HCT116 (cell line): Measurements from ENCODE around the gene MAP4K4. TPM values are rescaled to one million over a fixed set of nuclear protein-coding genes. Genes with fewer than 3 reads are reported as not detected.

Source experiments
- ATAC-seq: fragments of 200-7000 bp; cut with Tn5 transposase; 2 replicates; pipeline ENCODE4 v1.9.1; 2020; ENCODE audit warnings: mild to moderate bottlenecking, moderate library complexity
- BruUV-seq: library from RNA; stranded (reverse); fragments of 400-500 nt; replicated peaks from 2 replicates; lab custom pipeline; 2021; lab: Mats Ljungman, UMichigan
- CTCF ChIA-PET: fragments of 300-600 bp; sonication (Branson Sonifier 250); formaldehyde crosslinking; loops from one replicate; lab custom pipeline; 2021; ENCODE audit warnings: antibody characterized with exemption; lab: Charles Lee
- POLR2A ChIA-PET: fragments of 300-600, 350-600 bp; sonication (Branson Sonifier 250); formaldehyde crosslinking; loops from one replicate; lab custom pipeline; 2021; ENCODE audit warnings: antibody characterized with exemption; lab: Charles Lee
- RAD21 ChIA-PET, 2 experiments: fragments of 300-600 bp; sonication (Branson Sonifier 250); formaldehyde crosslinking; loops; one replicate each; lab custom pipeline; 2023; ENCODE audit warnings: low total read pairs in 2 of 2; ENCODE audit not compliant: uncharacterized antibody in 2 of 2, unreplicated experiment in 2 of 2, low non-redundant PET in 1 of 2; lab: Charles Lee
- DNase-seq: peaks from one replicate; pipeline ENCODE4 v3.0.0-alpha.2; 2010; ENCODE audit warnings: low read depth, low spot score
- H2AFZ ChIP-seq: fragments of 200-600 bp; shearing (Covaris generic), sonication (generic); 2 replicates; pipeline ENCODE4 v1.6.1; 2017; ENCODE audit warnings: low read depth, mixed run types, mixed read lengths, antibody characterized with exemption, low read length; ENCODE audit not compliant: poor library complexity, severe bottlenecking
- H3K27ac ChIP-seq: 2 replicates; pipeline ENCODE4 v1.5.1; 2012; ENCODE audit warnings: low read depth, low read length
- H3K27me3 ChIP-seq: fragments of 200-600 bp; sonication (generic); 2 replicates; pipeline ENCODE4 v1.6.1; 2016; ENCODE audit warnings: mixed run types, low read length, mixed read lengths; ENCODE audit not compliant: insufficient read depth
- H3K36me3 ChIP-seq, 2 experiments: fragments of 200-500 bp in 1 of 2; fragments of 200-600 bp in 1 of 2; sonication (Bioruptor generic) in 1 of 2; sonication (generic) in 1 of 2; 2 replicates each; pipeline versions ENCODE4 v1.5.1 to v1.6.1; 2014 to 2016; ENCODE audit warnings: low read length in 2 of 2, inconsistent platforms in 1 of 2, mixed read lengths in 1 of 2, mixed run types in 1 of 2; ENCODE audit not compliant: insufficient read depth in 2 of 2, control insufficient read depth in 1 of 2
- H3K4me1 ChIP-seq, 2 experiments: fragments of 200-600 bp in 1 of 2; sonication (generic) in 1 of 2; 2 replicates each; pipeline versions ENCODE4 v1.5.1 to v1.6.1; 2012 to 2017; ENCODE audit warnings: low read length in 2 of 2, inconsistent platforms in 1 of 2, mild to moderate bottlenecking in 1 of 2, mixed read lengths in 1 of 2, mixed run types in 1 of 2, moderate library complexity in 1 of 2; ENCODE audit not compliant: insufficient read depth in 2 of 2, control insufficient read depth in 1 of 2
- H3K4me2 ChIP-seq: fragments of 200-600 bp; sonication (generic); 2 replicates; pipeline ENCODE4 v1.6.1; 2017; ENCODE audit warnings: mixed run types, low read length, mixed read lengths
- H3K4me3 ChIP-seq, 2 experiments: fragments of 200-600 bp in 1 of 2; sonication (generic) in 1 of 2; replicated peaks in 1 of 2; 2 replicates each; pipeline ENCODE4 v1.5.1; 2011 to 2016; ENCODE audit warnings: low read length in 2 of 2, control low read depth in 1 of 2, low read depth in 1 of 2, mild to moderate bottlenecking in 1 of 2, mixed read lengths in 1 of 2, mixed run types in 1 of 2
- H3K79me2 ChIP-seq: fragments of 200-600 bp; sonication (generic); 2 replicates; pipeline ENCODE4 v1.6.1; 2017; ENCODE audit warnings: mild to moderate bottlenecking, mixed run types, low read length, moderate library complexity, mixed read lengths; ENCODE audit not compliant: insufficient read depth
- H3K9ac ChIP-seq: fragments of 200-600 bp; sonication (generic); 2 replicates; pipeline ENCODE4 v1.6.1; 2016; ENCODE audit warnings: low read length, mixed read lengths
- H3K9me2 ChIP-seq: fragments of 200-600 bp; sonication (generic), shearing (Covaris generic); 2 replicates; pipeline ENCODE4 v1.6.1; 2017; ENCODE audit warnings: mixed run types, mild to moderate bottlenecking, moderate library complexity; ENCODE audit not compliant: insufficient read depth
- H3K9me3 ChIP-seq, 2 experiments: fragments of 200-500 bp in 1 of 2; fragments of 200-600 bp in 1 of 2; sonication (Bioruptor generic) in 1 of 2; sonication (generic) in 1 of 2; 2 replicates each; pipeline ENCODE4 v1.6.1; 2014 to 2017; ENCODE audit warnings: low read length in 2 of 2, mixed read lengths in 2 of 2, inconsistent platforms in 1 of 2, low read depth in 1 of 2, mild to moderate bottlenecking in 1 of 2, mixed run types in 1 of 2, moderate library complexity in 1 of 2; ENCODE audit not compliant: control insufficient read depth in 1 of 2, insufficient read depth in 1 of 2
- H4K20me1 ChIP-seq: fragments of 200-600 bp; sonication (generic), shearing (Covaris generic); 2 replicates; pipeline ENCODE4 v1.6.1; 2017; ENCODE audit warnings: mixed run types, mild to moderate bottlenecking, moderate library complexity; ENCODE audit not compliant: insufficient read depth
- EGR1 ChIP-seq: IDR thresholded peaks from 2 replicates; pipeline ENCODE4 v1.6.1; 2012; ENCODE audit warnings: low read depth
- EZH2 ChIP-seq: fragments of 200-600 bp; sonication (generic); IDR thresholded peaks from 2 replicates; pipeline ENCODE4 v1.6.1; 2017; ENCODE audit warnings: antibody characterized with exemption, mixed run types
- POLR2A ChIP-seq: IDR thresholded peaks from 2 replicates; pipeline ENCODE4 v1.7.0; 2011; ENCODE audit warnings: borderline replicate concordance; ENCODE audit not compliant: insufficient read depth, insufficient read length; ENCODE audit errors: extremely low read depth
- POLR2AphosphoS5 ChIP-seq: IDR thresholded peaks from 2 replicates; pipeline ENCODE4 v1.6.1; 2011; ENCODE audit warnings: mild to moderate bottlenecking, low read depth, low read length, moderate library complexity
- REST ChIP-seq: IDR thresholded peaks from 2 replicates; pipeline ENCODE4 v1.6.1; 2012; ENCODE audit warnings: low read depth
- SRF ChIP-seq: IDR thresholded peaks from 2 replicates; pipeline ENCODE4 v1.6.1; 2012; ENCODE audit warnings: low read depth
- TCF7L2 ChIP-seq: IDR thresholded peaks from 2 replicates; pipeline ENCODE4 v1.7.0; 2011; ENCODE audit warnings: borderline replicate concordance, inconsistent platforms; ENCODE audit not compliant: insufficient read depth, insufficient read length; ENCODE audit errors: extremely low read depth
- ZBTB33 ChIP-seq: IDR thresholded peaks from 2 replicates; pipeline ENCODE4 v1.6.1; 2011; ENCODE audit warnings: mild to moderate bottlenecking, low read length, moderate library complexity; ENCODE audit not compliant: insufficient replicate concordance; ENCODE audit errors: extremely low read depth
- ZFX ChIP-seq: fragments of 450-650 bp; IDR thresholded peaks from 2 replicates; pipeline ENCODE4 v1.6.1; 2017
- intact Hi-C: fragments of 100-400 bp; cut with micrococcal nuclease; formaldehyde crosslinking; loops from 2 replicates; pipeline ENCODE4 v1.10.0; 2022
- total RNA-seq: library from RNA; stranded (reverse); gene quantifications from one replicate; pipeline ENCODE4 v1.2.1, GENCODE V29; 2021; ENCODE audit not compliant: unreplicated experiment

MAP4K4 gene
- total RNA-seq, 1 experiment from 2014 or later, result 62.3 TPM

GRCh38 chr2:101889460-101890098 is 192.1 kb downstream of the MAP4K4 start:
- Histone ChIP-seq H3K79me2 (no peaks in the 10 kb centered on the region), H3K9me3 (no peaks in the 10 kb centered on the region), H3K9ac (no peak overlapping the region), H3K27me3 (no peaks in the 10 kb centered on the region), H3K4me1 (no peaks in the 10 kb centered on the region), H2AFZ (no peak overlapping the region), H3K36me3 (peaks cover 0 to 17% of the 10 kb centered on the region in 2 experiments; a peak in 2 of 4 replicates), H3K4me3 (no peak overlapping the region), H4K20me1 (no peaks in the 10 kb centered on the region), H3K9me2 (no peaks in the 10 kb centered on the region), H3K27ac (no peak overlapping the region), H3K4me2 (no peak overlapping the region)
- TF ChIP-seq EGR1 (no peak), EZH2 (no peak), ZFX (no peak), POLR2A (no peak)
- no TSS peak for BruUV-seq
- ATAC-seq (no peak), DNase-seq (no peak)
- CTCF ChIA-PET, result no interaction called here
- intact Hi-C loops, result loop anchor here (10.0 kb wide), 1 partner anchor 275 kb away; no protein-coding TSS in a partner anchor
- RAD21 ChIA-PET, result no interaction called here
- POLR2A ChIA-PET, result no interaction called here

DNA sequence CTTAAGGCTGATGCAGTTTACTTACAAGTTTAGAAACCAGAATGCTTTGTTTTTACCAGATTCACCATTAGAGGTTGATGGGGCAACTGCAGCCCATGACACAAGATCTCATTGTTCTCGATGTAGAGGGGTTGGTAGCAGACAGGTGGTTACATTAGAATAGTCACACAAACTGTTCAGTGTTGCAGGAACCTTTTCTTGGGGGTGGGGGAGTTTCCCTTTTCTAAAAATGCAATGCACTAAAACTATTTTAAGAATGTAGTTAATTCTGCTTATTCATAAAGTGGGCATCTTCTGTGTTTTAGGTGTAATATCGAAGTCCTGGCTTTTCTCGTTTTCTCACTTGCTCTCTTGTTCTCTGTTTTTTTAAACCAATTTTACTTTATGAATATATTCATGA is 194.9 kb downstream of the MAP4K4 start:
- DNase-seq (no peak), ATAC-seq (no peak)
- POLR2A ChIA-PET, result no interaction called here
- no peak overlapping the region for H3K27ac ChIP-seq
- no peaks in the 10 kb centered on the region for H3K27me3 ChIP-seq
- no peak overlapping the region for H2AFZ ChIP-seq
- no peaks in the 10 kb centered on the region for H3K79me2 ChIP-seq
- intact Hi-C loops, result no loop called here
- no peak overlapping the region for H3K9ac ChIP-seq
- RAD21 ChIA-PET, result no interaction called here
- H3K4me1 ChIP-seq, result no peaks in the 10 kb centered on the region
- H3K4me2 ChIP-seq, result no peak overlapping the region
- no peak overlapping the region for H3K4me3 ChIP-seq
- TF ChIP-seq SRF (no peak), REST (no peak), EGR1 (no peak), ZFX (no peak), ZBTB33 (no peak), TCF7L2 (no peak), POLR2AphosphoS5 (no peak)
- H3K9me3 ChIP-seq, result no peaks in the 10 kb centered on the region
- H3K9me2 ChIP-seq, result no peaks in the 10 kb centered on the region
- no peaks in the 10 kb centered on the region for H4K20me1 ChIP-seq
- H3K36me3 ChIP-seq, result peaks cover 0 to 17% of the 10 kb centered on the region in 2 experiments; a peak in 2 of 4 replicates
- no TSS peak for BruUV-seq
- CTCF ChIA-PET, result no interaction called here
